Measurements from ENCODE around the gene NT5C3A. TPM values are rescaled to one million over a fixed set of nuclear protein-coding genes. Genes with fewer than 3 reads are reported as not detected.
A peak's percentile ranks its signal among the peaks of the same experiment; 100 is the strongest.

The NT5C3A gene
- total RNA-seq, 2 experiments from 2014 or later = 31.5 to 33.3 TPM

DNA sequence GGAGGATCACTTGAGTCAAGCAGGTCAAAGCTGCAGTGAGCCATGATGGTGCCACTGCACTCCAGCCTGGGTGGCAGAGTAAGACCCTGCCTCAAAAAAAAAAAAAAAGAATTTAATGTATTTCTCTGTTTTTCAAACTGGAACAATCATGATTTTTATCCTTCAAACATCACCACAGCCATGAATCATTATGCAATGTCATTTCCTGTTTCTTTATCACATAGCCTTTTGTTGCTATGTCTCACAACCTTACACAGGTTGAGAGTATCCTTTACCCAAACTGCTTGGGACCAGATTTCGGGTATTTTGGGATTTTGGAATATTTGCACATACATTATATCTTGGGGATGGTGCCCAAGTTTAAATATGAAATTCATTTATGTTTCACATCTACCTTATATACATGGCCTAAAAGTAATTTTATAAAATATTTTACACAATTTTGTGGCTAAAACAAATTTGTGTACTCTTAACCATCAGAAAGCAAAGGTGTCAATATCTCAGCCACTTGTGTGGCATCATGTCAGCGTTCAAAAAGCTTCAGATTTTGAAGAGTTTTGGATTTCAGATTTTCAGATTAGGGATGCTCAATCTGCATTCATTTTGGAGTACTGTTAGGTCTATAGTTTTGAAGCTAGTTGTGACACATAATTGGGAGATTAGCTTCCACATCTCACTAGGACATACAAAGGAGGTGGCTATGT is 8.2 kb downstream of the NT5C3A start:
- no peaks in the 10 kb centered on the region for H3K9me3 Mint-ChIP-seq
- H3K4me3 Mint-ChIP-seq = peak overlapping the region; percentile 27
- ChIA-PET CTCF (interaction anchor here (1.8 to 4.8 kb wide), 3 partner anchors 17 to 208 kb away, joined by 5 to 32 read pairs (median 8); partner anchors contain the start of gene RP9), POLR2A (interaction anchor here (0.8 to 3.7 kb wide), 5 partner anchors 8 to 164 kb away, joined by 3 to 26 read pairs (median 5); partner anchors contain the start of gene NT5C3A)
- Histone ChIP-seq H3K9me3 (ENCODE audit: control insufficient read depth in 1 of 2, insufficient read depth in 1 of 2, low read length in 2 of 2) (no peaks in the 10 kb centered on the region), H3K4me1 (ENCODE audit: insufficient read depth, low read length) (peaks cover 13% of the 10 kb centered on the region), H3K4me3 (ENCODE audit: low read length) (no peak overlapping the region), H3K27me3 (ENCODE audit: control insufficient read depth in 1 of 2, insufficient read depth in 2 of 2, low read length in 2 of 2) (no peaks in the 10 kb centered on the region), H3K36me3 (ENCODE audit: insufficient read depth, low read length) (peaks cover under 1% of the 10 kb centered on the region), H3K27ac (ENCODE audit: low read depth in 1 of 2, low read length in 2 of 2) (peak overlapping the region; percentile 12 to 53)
- ATAC-seq (ENCODE audit: poor library complexity) (peak; percentile 83), DNase-seq (peak in 5 of 14 experiments; percentile 16 to 68 (median 55))
- peak overlapping the region; percentile 81 for H3K27ac Mint-ChIP-seq
- intact Hi-C loops (cut with DNase I, micrococcal nuclease) = loop anchor here (5.0 to 10.0 kb wide), 3 partner anchors 110 to 207 kb away; no protein-coding TSS in a partner anchor
- H3K27me3 Mint-ChIP-seq = no peaks in the 10 kb centered on the region
- no peaks in the 10 kb centered on the region for H3K36me3 Mint-ChIP-seq (ENCODE audit: low read depth)
- TF ChIP-seq, protein P1, sequence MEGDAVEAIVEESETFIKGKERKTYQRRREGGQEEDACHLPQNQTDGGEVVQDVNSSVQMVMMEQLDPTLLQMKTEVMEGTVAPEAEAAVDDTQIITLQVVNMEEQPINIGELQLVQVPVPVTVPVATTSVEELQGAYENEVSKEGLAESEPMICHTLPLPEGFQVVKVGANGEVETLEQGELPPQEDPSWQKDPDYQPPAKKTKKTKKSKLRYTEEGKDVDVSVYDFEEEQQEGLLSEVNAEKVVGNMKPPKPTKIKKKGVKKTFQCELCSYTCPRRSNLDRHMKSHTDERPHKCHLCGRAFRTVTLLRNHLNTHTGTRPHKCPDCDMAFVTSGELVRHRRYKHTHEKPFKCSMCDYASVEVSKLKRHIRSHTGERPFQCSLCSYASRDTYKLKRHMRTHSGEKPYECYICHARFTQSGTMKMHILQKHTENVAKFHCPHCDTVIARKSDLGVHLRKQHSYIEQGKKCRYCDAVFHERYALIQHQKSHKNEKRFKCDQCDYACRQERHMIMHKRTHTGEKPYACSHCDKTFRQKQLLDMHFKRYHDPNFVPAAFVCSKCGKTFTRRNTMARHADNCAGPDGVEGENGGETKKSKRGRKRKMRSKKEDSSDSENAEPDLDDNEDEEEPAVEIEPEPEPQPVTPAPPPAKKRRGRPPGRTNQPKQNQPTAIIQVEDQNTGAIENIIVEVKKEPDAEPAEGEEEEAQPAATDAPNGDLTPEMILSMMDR (IDR thresholded peaks at IDR 0.05) = no peak
- H3K4me1 Mint-ChIP-seq (ENCODE audit: low read depth) = peaks cover 69% of the 10 kb centered on the region

DNA sequence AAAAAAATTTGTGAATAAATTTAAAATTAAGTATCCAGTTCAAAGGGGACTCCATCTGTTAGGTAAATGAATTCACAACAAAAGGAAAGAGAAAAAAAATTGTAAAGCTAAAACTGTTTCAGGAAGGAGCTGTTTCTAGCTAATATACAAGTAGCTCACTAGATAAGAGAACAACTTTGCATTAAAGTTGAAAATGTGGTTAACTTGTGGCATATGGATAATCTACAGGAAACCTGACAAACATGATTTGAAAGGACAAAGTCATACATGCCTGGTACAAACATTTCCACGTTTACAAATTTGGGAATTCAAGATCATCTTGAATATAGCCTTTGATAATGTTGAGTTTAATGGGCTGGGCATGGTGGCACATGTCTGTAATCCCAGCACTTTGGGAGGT is 8.9 kb downstream of the NT5C3A start:
- ATAC-seq (ENCODE audit: poor library complexity) = no peak
- H3K4me1 Mint-ChIP-seq (ENCODE audit: low read depth) = peaks cover 64% of the 10 kb centered on the region
- H3K9me3 ChIP-seq (ENCODE audit: control insufficient read depth in 1 of 2, insufficient read depth in 1 of 2, low read length in 2 of 2) = no peaks in the 10 kb centered on the region
- no peaks in the 10 kb centered on the region for H3K36me3 Mint-ChIP-seq (ENCODE audit: low read depth)
- no peaks in the 10 kb centered on the region for H3K36me3 ChIP-seq (ENCODE audit: insufficient read depth, low read length)
- no peak for DNase-seq
- no peaks in the 10 kb centered on the region for H3K9me3 Mint-ChIP-seq
- TF ChIP-seq, protein P1 (IDR thresholded peaks at IDR 0.05) = no peak
- POLR2A ChIA-PET = interaction anchor here (0.8 to 3.7 kb wide), 4 partner anchors 9 to 44 kb away, joined by 3 to 26 read pairs (median 8); partner anchors contain the start of gene NT5C3A
- peak overlapping the region; percentile 81 for H3K27ac Mint-ChIP-seq
- peaks cover 13% of the 10 kb centered on the region for H3K4me1 ChIP-seq (ENCODE audit: insufficient read depth, low read length)
- no peak overlapping the region for H3K4me3 ChIP-seq (ENCODE audit: low read length)
- intact Hi-C loops (cut with DNase I, micrococcal nuclease) = loop anchor here (5.0 to 10.0 kb wide), 3 partner anchors 109 to 206 kb away; no protein-coding TSS in a partner anchor
- no peaks in the 10 kb centered on the region for H3K27me3 ChIP-seq (ENCODE audit: control insufficient read depth in 1 of 2, insufficient read depth in 2 of 2, low read length in 2 of 2)
- peak overlapping the region; percentile 42 for H3K4me3 Mint-ChIP-seq
- no peaks in the 10 kb centered on the region for H3K27me3 Mint-ChIP-seq
- CTCF ChIA-PET = interaction anchor here (1.0 to 4.8 kb wide), 4 partner anchors 16 to 207 kb away, joined by 3 to 32 read pairs (median 6); partner anchors contain the start of gene RP9
- H3K27ac ChIP-seq (ENCODE audit: low read depth in 1 of 2, low read length in 2 of 2) = peak overlapping the region; percentile 18 to 21

DNA sequence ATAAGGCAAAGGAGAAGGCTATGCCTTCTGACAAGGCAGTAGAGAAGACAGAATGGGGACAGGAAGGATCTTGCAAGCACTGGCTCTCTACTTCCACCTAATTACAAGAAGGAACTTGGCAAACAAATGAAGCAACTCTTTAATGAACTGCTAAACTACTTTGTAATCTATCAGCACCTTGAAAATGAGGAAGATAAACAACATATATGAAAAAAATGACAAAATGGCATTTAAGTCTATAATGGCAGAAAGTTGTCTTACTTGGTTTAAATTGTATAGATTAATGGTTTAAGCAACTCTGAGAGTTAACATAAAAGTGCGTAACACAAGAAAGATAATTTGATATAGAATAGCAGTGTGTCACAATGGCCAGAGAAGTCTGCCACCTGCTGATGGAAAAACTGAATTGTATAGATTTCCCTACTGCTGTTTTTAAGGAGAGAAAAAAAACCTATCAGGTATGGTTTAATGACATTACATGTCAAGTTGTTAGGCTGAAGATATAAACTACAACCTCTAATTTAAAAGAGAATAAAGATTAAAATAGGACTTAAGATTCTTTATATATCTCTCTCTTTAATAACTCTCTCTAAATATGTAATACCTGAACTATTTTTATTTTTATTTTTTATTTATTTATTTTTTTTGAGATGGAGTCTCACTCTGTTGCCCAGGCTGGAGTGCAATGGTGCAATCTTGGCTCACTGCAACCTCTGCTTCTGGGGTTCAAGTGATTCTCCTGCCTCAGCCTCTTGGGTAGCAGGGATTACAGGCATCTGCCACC is 11.8 kb downstream of the NT5C3A start:
- Histone ChIP-seq H3K27me3 (ENCODE audit: control insufficient read depth in 1 of 2, insufficient read depth in 2 of 2, low read length in 2 of 2) (no peaks in the 10 kb centered on the region), H3K4me1 (ENCODE audit: insufficient read depth, low read length) (peaks cover 16% of the 10 kb centered on the region), H3K27ac (ENCODE audit: low read depth in 1 of 2, low read length in 2 of 2) (no peak overlapping the region), H3K36me3 (ENCODE audit: insufficient read depth, low read length) (no peaks in the 10 kb centered on the region), H3K9me3 (ENCODE audit: control insufficient read depth in 1 of 2, insufficient read depth in 1 of 2, low read length in 2 of 2) (no peaks in the 10 kb centered on the region), H3K4me3 (ENCODE audit: low read length) (no peak overlapping the region)
- Mint-ChIP-seq H3K36me3 (ENCODE audit: low read depth) (no peaks in the 10 kb centered on the region), H3K9me3 (no peaks in the 10 kb centered on the region), H3K27ac (peak overlapping the region; percentile 60), H3K4me3 (no peak overlapping the region), H3K27me3 (no peaks in the 10 kb centered on the region), H3K4me1 (ENCODE audit: low read depth) (peaks cover 71% of the 10 kb centered on the region)
- CTCF ChIA-PET = interaction anchor here (4.8 kb wide), 1 partner anchor 58 kb away, joined by 32 read pairs; the partner anchor contains the start of gene RP9
- TF ChIP-seq, protein P1 (IDR thresholded peaks at IDR 0.05) = peak; percentile 79
- intact Hi-C loops (cut with DNase I, micrococcal nuclease) = loop anchor here (1.0 to 10.0 kb wide), 7 partner anchors 10 to 284 kb away; no protein-coding TSS in a partner anchor
- POLR2A ChIA-PET = interaction anchor here (1.3 kb wide), 1 partner anchor 13 kb away, joined by 3 read pairs; no protein-coding TSS in a partner anchor
- ATAC-seq (ENCODE audit: poor library complexity) = peak; percentile 67
- DNase-seq = peak in 6 of 14 experiments; percentile 4 to 78 (median 60)

Measured in CD4-positive, alpha-beta T cell (primary cell).